Neutrophil (primary cell): ENCODE measurements around the gene WBP1L.
A peak's percentile ranks its signal among the peaks of the same experiment; 100 is the strongest.
"Not testable (repeated sequence)": the region's sequence is repeated elsewhere in the genome, so short reads cannot be mapped to it uniquely, and the experiment has no call there.

ENCODE experiments used
- H3K27ac ChIP-seq: fragments of 200-600 bp; sonication (generic); 2 replicates; pipeline ENCODE4 v1.5.1; 2016; ENCODE audit warnings: mild to moderate bottlenecking, moderate library complexity
- H3K27me3 ChIP-seq: fragments of 200-600 bp; sonication (generic); 2 replicates; pipeline ENCODE4 v1.6.0; 2016; ENCODE audit warnings: mild to moderate bottlenecking
- H3K36me3 ChIP-seq: fragments of 200-600 bp; sonication (generic); 2 replicates; pipeline ENCODE4 v1.5.1; 2017
- H3K4me1 ChIP-seq, 2 experiments: fragments of 200-600 bp in 1 of 2; sonication (generic) in 1 of 2; 1 replicate in 1 of 2; 2 replicates in 1 of 2; pipeline versions ENCODE4 v1.5.1 to v1.6.1; 2013 to 2016; ENCODE audit warnings: low read depth in 1 of 2, low read length in 1 of 2, mild to moderate bottlenecking in 1 of 2, moderate library complexity in 1 of 2; ENCODE audit not compliant: control insufficient read depth in 1 of 2, insufficient read depth in 1 of 2
- H3K4me3 ChIP-seq, 2 experiments: fragments of 200-600 bp in 1 of 2; sonication (generic) in 1 of 2; 1 replicate in 1 of 2; 2 replicates in 1 of 2; pipeline ENCODE4 v1.5.1; 2013 to 2016; ENCODE audit warnings: low read depth in 1 of 2, low read length in 1 of 2, mild to moderate bottlenecking in 1 of 2, moderate library complexity in 1 of 2
- H3K9me3 ChIP-seq: fragments of 200-600 bp; sonication (generic); 2 replicates; pipeline ENCODE4 v1.5.1; 2016
- TF ChIP-seq, protein P1 (sequence below): fragments of 200-600 bp; sonication (generic); IDR thresholded peaks from 2 replicates; pipeline ENCODE4 v1.5.1; 2016; ENCODE audit warnings: antibody characterized with exemption

Gene WBP1L

DNA sequence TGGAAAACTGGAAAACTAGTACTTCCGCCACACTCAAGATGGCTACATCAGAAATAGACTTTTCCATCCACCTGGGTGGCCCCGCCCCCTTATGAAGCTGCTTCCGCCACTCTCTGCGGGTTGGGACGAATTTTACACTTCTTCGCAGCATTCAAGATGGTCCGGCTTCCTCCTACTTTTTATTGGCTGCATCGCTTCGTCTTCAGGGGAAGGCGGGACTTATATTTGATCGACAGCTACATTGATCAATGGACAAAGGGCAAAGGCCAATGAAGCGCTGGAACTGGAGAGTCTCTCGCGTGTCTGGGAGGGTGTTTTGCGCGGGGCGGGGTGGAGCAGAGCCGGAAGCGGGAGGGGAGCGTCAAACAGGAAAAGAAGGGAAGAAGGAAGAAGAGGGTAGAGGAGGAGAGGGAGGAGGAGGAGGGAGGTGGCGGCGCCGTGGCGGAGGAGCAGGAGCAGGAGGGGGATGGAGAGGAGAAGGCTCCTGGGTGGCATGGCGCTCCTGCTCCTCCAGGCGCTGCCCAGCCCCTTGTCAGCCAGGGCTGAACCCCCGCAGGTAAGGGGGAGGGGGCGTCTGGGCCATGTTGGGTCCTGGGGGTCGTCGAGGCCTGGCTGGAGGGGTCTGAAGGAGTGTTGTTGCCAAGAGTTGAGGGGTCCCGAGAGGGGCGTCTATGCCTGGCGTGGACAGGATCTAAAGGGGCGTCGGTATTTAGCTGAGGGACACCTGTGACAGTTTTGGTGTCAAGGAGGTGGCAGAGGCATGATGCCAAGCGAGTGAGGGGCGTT, at the start of gene WBP1L:
TSS of gene WBP1L (plus strand) at position 361 of the 786 bp plus-strand sequence. CDS start at position 467, 106 bp downstream.
- H3K4me3 ChIP-seq: peak within 1 kb of the TSS; percentile 95 to 99
- peak within 1 kb of the TSS; percentile 87 for H3K27ac ChIP-seq
- no peaks in the 10 kb centered on the region for H3K27me3 ChIP-seq
- H3K36me3 ChIP-seq: no peaks in the 10 kb centered on the region
- TF ChIP-seq, protein P1, sequence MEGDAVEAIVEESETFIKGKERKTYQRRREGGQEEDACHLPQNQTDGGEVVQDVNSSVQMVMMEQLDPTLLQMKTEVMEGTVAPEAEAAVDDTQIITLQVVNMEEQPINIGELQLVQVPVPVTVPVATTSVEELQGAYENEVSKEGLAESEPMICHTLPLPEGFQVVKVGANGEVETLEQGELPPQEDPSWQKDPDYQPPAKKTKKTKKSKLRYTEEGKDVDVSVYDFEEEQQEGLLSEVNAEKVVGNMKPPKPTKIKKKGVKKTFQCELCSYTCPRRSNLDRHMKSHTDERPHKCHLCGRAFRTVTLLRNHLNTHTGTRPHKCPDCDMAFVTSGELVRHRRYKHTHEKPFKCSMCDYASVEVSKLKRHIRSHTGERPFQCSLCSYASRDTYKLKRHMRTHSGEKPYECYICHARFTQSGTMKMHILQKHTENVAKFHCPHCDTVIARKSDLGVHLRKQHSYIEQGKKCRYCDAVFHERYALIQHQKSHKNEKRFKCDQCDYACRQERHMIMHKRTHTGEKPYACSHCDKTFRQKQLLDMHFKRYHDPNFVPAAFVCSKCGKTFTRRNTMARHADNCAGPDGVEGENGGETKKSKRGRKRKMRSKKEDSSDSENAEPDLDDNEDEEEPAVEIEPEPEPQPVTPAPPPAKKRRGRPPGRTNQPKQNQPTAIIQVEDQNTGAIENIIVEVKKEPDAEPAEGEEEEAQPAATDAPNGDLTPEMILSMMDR: peak; percentile 21
- no peaks in the 10 kb centered on the region for H3K9me3 ChIP-seq
- peaks cover 35 to 36% of the 10 kb centered on the region in 2 experiments for H3K4me1 ChIP-seq

DNA sequence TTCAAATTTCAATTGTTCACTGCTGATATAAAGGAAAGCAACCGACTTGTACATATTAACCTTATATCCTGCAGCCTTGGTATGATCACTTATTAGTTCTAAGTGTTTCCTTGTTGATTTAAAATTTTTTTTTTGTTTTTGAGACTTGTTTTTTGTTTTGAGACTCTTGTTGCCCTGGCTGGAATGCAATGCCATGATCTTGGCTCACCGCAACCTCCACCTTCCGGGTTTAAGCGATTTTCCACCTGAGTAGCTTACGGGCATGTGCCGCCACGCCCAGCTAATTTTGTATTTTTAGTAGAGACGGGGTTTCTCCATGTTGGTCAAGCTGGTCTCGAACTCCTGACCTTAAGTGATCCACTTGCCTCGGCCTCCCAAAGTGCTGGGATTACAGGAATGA, 48.3 kb upstream of the WBP1L start:
- not testable (repeated sequence) for H3K27me3 ChIP-seq, H3K27ac ChIP-seq, H3K4me3 ChIP-seq, H3K9me3 ChIP-seq, H3K4me1 ChIP-seq
- H3K36me3 ChIP-seq: peaks cover 13% of the 10 kb centered on the region

DNA sequence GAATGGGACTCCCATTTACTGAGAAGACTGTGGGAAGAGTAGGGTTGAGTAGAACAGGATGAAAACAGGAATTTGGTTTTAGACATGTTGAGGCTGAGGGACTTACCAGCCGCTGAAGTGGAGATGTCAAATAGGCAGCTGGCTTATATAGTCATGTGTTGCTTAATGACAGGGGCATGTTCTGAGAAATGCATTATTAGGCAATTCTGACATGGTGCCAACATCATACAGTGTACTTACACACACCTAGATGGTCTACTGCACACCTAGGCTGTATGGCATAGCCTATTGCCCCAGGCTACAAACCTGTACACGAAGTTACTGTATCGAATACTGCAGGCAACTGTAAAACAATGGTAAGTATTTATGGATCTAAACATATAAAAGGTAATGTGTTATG, 47.0 kb upstream of the WBP1L start:
- Histone ChIP-seq H3K27me3 (no peaks in the 10 kb centered on the region), H3K36me3 (peaks cover 13% of the 10 kb centered on the region), H3K4me1 (peaks cover 0 to 4% of the 10 kb centered on the region in 2 experiments), H3K9me3 (no peaks in the 10 kb centered on the region), H3K4me3 (no peak overlapping the region), H3K27ac (no peak overlapping the region)
- TF ChIP-seq, protein P1: no peak

GRCh38 chr10:102698894-102699293, 44.9 kb upstream of the WBP1L start:
- TF ChIP-seq, protein P1: no peak
- H3K4me3 ChIP-seq: no peak overlapping the region
- no peak overlapping the region for H3K27ac ChIP-seq
- peaks cover 13% of the 10 kb centered on the region for H3K36me3 ChIP-seq
- H3K4me1 ChIP-seq: peaks cover 0 to 4% of the 10 kb centered on the region in 2 experiments
- H3K27me3 ChIP-seq: no peaks in the 10 kb centered on the region
- H3K9me3 ChIP-seq: no peaks in the 10 kb centered on the region

DNA sequence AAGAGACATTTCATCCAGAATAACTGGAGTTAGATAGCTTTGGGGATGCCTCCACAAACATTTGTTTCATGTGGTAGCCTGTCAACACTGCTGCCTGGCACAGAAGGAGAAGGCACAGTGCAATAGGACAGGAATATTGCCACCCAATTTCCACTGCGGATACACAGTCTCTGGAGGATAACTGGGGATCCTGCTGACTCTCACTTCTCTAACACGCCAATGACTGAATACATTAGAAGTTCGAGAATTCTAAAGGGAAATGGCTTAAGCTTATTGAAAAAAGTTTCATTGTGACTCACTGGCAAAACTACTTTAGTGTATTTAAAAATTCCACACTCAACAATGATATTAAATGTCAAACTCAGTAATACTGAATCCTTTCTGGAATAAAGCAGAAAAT, 42.5 kb upstream of the WBP1L start:
- Histone ChIP-seq H3K36me3 (peaks cover 13% of the 10 kb centered on the region), H3K27me3 (no peaks in the 10 kb centered on the region), H3K9me3 (no peaks in the 10 kb centered on the region), H3K4me1 (peaks cover 0 to 4% of the 10 kb centered on the region in 2 experiments), H3K4me3 (no peak overlapping the region), H3K27ac (no peak overlapping the region)
- TF ChIP-seq, protein P1: no peak

- H3K4me3 ChIP-seq: no peak overlapping the region
- H3K27me3 ChIP-seq: no peaks in the 10 kb centered on the region
- H3K9me3 ChIP-seq: no peaks in the 10 kb centered on the region
- no peak overlapping the region for H3K27ac ChIP-seq
- H3K4me1 ChIP-seq: peaks cover 0 to 1% of the 10 kb centered on the region in 2 experiments
- peaks cover 13% of the 10 kb centered on the region for H3K36me3 ChIP-seq
- TF ChIP-seq, protein P1: no peak
These were observed 42.0 kb upstream of the WBP1L start for GRCh38 chr10:102701796-102702195.
